NCI-H226 (cell line): ENCODE measurements around the gene GCC1.
"Not testable (repeated sequence)": the region's sequence is repeated elsewhere in the genome, so short reads cannot be mapped to it uniquely, and the experiment has no call there.

Experiments used
- DNase-seq: peaks from one replicate; pipeline ENCODE4 v3.0.0-alpha.2; 2015

GCC1 gene

DNA sequence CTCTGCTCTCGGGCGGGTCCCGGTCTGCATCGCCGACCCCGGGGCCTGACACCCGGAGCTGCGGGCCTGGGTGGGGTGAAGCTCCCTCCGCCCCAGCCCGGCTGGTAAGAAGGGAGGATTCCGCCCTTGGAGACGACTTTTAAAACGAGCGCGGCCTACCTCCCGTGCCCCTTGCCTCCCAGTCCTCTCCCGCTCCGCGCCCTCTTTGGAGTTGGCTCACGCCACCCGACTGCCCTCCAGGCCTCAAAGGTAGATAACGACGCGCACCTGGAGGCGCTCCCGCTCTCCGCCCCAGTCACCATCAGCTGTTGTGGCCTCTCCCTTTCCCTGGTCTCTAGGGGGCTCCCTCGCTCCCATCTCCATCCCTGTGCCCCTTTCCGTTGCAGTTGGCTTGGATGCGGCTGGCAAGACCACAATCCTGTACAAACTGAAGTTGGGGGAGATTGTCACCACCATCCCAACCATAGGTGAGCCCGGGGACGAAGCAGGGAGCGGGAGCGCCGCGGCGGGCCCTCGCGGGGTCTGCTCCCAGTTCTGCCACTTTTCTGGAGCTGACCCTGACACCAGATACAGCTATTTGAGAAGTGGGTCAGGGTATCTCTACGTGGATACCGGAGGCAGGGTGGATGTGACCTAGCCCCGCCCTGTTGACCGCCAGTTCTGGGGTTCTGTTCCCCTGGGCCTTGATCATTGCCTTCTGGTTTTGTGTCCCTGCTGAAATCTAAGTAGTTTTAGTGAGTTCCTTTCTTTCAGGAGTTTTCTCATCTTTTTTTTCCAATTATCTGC lies 3.5 kb upstream of the GCC1 start:
- DNase-seq: peak; percentile 47

GRCh38 chr7:127588019-127588696 lies 2.8 kb upstream of the GCC1 start, which contains the start of gene ARF5:
ARF5 (plus strand) TSS chr7:127588411; CDS start chr7:127588499, 88 bp downstream.
- DNase-seq: peak; percentile 62

DNA sequence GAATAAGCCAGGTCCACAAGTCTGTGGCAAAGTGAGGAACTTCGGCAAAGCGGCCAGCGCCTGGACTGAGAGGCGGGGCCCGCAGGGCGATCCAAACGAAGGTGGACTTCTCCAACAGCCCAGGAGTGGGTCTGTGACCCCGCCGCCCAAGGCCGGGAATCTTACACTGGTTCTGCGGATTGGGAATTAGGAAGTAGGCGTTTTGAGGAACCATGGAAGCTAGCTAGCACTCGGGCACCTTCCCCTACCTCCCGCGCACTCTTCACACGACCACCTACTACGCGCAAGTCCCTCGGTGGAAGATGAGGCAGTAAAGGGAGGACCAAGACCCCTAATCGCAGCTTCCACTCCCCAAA lies 2.2 kb upstream of the GCC1 start:
- no peak for DNase-seq

DNA sequence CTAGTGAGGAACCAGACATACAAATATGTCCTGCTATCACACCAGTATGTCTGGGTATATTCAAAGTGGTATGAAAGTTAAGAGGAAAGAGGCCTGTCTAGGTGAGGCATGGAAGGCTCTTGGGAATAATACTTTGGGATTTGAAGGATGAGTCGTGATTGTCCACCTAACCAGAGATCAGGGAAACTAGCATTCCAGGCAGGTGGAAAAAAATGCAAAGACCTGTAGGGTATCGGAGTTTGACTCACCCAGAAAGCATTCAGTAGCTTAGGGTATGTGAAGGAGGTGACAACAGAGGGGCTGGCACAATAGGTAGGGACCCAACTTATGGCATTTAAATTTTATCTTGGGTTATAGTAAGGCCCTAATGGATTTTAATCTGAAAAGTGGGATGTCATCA lies 950 bp upstream of the GCC1 start:
- no peak for DNase-seq

DNA sequence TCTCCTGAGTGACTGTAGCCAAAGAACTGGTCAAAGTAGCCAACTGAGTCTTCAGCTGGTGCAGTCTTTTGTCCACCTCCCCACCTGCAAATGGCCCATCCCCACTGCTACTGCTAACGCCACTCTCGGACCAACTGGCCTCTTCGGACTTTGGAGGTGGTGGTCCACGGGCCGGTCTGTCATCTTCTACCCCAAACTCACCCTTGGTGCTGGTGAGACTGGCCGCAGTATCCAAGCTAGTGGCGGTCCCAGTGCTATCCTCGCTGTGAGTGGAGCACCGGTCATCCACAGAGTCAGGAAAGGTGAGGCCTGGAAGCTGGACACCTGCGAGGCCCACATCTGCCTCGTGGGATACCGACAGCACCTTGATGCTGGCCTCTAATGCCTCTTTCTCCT lies 750 bp downstream of the GCC1 start:
- no peak for DNase-seq

DNA sequence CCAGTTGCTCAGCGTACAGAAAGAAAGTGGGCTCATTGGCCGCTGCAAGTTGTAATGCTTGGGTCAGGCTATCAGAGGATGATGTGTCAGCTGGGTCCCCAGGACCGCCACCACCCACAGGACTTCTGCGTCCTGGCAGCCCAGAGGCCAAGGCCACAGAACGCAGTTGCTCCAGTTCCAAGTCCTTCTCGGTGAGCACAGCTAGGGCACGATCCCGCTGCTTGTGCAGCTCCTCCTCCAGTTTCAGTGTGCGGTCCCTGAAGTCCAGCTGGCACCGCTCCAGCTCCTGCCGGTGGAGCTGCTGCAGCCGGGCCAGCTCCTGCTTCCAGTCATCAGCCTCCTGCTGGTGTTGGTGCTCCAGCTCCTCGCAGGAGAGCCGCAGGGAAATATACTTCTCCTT lies 3.0 kb downstream of the GCC1 start:
- DNase-seq: no peak

DNA sequence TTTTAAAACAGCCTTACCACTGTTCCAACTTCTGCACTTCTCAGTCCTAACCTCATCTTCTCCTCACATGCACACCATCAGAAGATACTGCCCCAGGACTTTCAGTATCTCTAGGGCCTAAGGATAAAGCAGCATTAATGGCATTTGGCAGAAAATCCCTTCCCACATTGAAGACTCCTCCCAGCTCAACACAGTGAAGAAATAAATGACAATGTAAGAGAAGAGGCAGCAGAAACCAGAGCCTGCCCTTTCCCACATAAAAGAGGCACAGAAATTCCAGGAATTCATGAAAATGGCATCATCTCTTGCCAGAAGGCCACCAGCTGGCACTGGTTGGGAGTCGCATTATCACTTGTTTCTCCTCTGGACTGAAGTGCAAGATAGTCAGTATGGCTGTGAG lies 3.7 kb downstream of the GCC1 start:
- no peak for DNase-seq

- DNase-seq: no peak
Measured at GRCh38 chr7:127580612-127581011, 4.8 kb downstream of the GCC1 start.

GRCh38 chr7:127578711-127579275 lies 6.6 kb downstream of the GCC1 start:
- no peak for DNase-seq

DNA sequence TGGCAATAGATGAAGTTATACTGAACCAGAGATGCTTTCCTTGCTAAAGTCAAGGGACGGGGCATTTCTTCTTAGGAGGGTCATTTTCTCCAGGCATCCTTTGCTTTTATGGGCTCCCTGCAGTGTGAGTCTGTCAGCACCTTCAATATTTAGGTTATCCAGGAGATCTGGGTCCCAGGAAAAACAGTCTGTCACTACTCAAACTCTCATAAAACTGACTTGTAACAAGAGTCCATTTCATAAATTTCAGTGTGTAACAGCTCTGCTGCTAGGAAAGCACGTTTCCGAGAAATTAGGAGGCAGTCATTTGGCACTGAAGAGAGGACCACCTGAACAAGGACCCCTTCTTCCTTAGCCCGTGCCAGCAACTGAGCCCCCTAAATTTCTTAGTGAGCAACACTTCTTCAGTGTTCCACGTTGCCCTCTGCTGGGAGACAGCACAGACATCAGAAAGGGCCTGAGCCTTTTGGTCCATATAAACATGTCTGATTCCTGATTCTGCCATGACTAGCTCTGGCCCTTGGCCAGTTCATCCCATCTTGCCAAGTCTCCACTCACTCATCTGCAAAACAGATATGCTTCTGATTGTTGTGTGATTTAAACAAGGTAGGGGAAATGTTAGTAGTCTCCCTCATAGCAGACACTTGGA lies 7.2 kb downstream of the GCC1 start:
- DNase-seq: peak; percentile 35

DNA sequence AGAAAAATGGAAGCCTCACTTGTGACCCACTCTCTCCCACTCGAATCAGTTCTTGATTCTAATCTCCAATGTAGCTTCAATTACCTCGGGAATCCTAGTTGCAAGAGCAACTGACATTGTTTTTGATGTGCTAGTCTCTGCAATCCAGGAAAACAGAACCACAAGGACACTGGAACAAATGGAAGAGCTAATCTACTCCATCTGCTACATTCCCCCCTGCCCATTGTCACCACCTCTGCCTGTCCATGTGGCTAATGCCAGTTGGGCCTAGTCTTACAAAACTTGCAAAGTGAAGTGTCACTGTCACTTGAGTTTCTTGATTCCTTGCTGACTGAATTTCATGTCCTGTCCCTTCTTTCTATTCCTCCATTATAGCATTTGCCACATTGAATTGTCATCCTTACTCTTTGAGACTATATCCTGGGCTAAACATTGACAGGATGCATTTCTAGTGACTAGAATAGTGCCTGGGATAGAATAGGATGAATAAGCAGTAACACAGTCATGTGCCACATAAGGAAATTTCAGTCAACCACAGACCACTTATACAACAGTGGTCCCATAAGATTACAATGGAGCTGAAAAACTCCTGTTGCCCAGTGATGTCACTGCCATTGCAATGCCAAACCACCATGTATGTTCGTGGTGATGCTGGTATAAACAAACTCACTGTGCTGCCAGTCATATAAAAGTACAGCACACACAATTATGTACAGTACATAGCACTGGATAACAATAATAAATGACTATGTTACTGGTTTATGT lies 13.5 kb downstream of the GCC1 start:
- DNase-seq: no peak

- not testable (repeated sequence) for DNase-seq
Measured at GRCh38 chr7:127568034-127568433, 17.4 kb downstream of the GCC1 start.

GRCh38 chr7:127566242-127566641 lies 19.2 kb downstream of the GCC1 start:
- no peak for DNase-seq

GRCh38 chr7:127557803-127558202 lies 27.6 kb downstream of the GCC1 start:
- no peak for DNase-seq

DNA sequence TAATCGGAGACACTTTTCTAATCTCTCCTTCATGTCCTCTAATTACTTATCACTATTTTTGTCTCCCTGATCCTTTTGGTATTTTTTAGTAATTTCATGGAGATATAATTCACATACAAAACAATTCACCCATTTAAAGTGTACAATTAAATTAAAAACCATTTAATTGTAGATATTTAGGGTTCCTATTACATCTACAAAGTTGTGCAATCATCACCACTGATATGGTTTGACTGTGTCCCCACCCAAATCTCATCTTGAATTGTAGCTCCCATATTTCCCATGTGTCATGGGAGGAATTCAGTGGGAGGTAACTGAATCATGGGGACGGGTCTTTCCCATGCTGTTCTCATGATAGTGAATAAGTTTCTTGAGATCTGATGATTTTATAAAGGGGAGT lies 29.0 kb downstream of the GCC1 start:
- no peak for DNase-seq

GRCh38 chr7:127551941-127552340 lies 33.5 kb downstream of the GCC1 start:
- DNase-seq: no peak

DNA sequence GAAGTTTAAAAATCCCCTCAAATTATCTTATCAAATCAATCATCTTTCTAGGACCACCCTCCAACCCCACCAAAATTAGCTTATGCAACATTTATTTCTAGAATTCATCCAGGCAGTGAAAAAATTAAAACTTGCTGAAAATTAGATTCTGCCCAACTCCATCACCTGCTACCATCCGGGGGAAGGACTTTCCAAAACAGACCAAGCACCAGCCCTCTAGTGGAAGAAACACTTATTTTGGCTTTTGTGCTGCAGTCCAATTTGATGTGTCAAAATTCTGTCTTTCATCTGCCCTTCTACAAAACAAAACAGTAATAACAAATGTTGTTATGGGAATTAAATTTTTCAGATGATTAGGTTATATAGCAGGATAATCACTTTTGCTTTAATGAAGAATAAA lies 35.1 kb downstream of the GCC1 start:
- DNase-seq: no peak

DNA sequence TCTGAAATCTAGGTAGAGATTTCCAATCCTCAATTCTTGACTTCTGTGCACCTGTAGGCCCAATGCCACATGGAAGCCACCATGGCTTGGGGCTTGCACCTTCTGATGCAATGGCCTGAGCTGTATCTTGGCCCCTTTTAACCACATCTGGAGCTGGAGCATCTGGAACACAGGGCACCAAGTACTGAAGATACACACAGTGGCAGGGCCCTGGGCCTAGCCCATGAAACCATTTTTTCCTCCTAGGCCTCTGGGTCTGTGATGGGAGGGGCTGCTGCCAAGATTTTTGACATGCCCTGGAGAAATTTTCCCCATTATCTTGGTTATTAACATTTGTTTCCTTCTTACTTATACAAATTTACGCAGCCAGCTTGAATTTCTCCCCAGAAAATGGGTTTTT lies 39.1 kb downstream of the GCC1 start:
- DNase-seq: no peak

DNA sequence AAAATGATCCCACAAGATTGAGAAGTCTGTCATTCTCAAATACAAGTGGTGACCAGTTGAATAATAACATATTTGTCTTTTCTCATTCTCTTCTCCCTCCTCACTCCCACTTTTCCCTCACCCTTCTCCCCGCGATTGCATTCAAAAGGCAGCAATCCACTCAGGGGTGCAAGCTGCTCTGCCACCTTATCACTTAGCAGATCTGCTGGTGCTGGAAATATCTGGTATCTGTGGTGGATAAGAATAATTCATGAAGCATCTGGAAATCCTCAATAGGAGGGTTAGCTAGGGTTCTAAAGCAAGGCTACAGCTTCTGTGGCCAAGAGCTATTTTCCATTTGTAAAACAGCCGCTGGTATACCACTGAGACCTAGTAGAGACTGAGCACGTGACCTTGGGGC lies 43.8 kb downstream of the GCC1 start:
- no peak for DNase-seq

GRCh38 chr7:127540461-127540860 lies 44.9 kb downstream of the GCC1 start:
- DNase-seq: not testable (repeated sequence)

DNA sequence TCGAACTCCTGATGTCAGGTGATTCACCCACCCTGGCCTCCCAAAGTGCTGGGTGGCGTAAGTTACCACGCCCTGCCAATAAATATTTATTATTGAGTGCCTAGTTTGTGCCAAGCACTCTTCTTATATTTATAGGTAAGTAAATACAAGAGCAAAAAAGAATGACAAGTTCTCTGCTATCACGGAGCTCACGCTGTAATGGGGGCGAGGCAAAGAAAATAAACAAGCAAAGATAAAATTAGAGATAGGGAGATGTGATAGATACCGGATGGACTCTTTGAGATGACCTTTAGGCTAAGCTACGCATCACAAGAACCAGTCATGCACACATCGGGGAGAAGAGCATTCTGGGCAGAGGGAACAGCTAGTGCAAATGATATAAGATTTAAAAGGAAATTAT lies 46.3 kb downstream of the GCC1 start:
- no peak for DNase-seq

DNA sequence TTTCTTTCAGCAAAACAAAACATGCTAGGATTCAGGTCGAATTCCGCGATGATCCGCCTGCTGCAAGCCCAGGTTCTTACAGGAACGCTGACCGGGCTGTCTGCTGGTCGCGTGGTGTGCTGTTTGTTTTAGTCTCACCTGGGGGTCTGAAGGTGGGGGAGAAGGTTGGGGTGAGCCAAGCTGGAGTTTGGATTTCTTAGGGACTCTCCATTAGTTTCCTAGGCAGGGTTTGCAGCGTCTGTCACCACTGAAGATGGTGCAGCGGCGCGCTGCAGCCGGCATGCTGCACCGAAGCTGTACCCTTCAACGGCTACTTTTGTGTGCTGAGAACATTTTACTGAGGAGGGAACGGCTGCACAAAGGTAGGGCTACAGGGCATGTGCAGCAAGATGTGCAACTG lies 48.7 kb downstream of the GCC1 start:
- DNase-seq: no peak

DNA sequence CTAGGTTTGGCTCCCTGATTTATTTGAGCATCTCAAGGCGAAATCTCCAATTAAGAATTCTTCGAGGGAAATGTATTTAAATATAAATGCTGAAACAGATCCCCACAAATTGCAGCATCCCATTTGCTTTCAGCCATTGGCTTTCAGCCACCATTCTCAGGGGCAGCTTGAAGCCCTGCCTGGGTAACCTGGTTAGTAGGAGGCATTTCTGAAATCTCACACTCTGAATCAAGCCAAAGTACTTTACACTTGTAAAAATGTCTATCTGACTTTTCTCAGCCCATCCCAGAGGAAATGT lies 49.1 kb downstream of the GCC1 start:
- no peak for DNase-seq
